ENCODE measurements around the gene YIPF2. TPM values are rescaled to one million over a fixed set of nuclear protein-coding genes. Genes with fewer than 3 reads are reported as not detected.

Gene YIPF2
- total and polyA plus RNA-seq, 12 donors: 13.7 to 36.7 (median 17.2) TPM

GRCh38 chr19:10888421-10888866 lies 40.0 kb downstream of the YIPF2 start:
- peak overlapping the region in 1 of 10 donors; percentile 18 for H3K27ac ChIP-seq
- 64 to 74% methylated on average over 13 of the region's 13 CpGs for WGBS, 2 donors
- H3K9me3 ChIP-seq: no peaks in the 10 kb centered on the region
- no peak for DNase-seq
- ATAC-seq: no peak
- H3K4me3 ChIP-seq: no peak overlapping the region
- TF ChIP-seq, protein P1, sequence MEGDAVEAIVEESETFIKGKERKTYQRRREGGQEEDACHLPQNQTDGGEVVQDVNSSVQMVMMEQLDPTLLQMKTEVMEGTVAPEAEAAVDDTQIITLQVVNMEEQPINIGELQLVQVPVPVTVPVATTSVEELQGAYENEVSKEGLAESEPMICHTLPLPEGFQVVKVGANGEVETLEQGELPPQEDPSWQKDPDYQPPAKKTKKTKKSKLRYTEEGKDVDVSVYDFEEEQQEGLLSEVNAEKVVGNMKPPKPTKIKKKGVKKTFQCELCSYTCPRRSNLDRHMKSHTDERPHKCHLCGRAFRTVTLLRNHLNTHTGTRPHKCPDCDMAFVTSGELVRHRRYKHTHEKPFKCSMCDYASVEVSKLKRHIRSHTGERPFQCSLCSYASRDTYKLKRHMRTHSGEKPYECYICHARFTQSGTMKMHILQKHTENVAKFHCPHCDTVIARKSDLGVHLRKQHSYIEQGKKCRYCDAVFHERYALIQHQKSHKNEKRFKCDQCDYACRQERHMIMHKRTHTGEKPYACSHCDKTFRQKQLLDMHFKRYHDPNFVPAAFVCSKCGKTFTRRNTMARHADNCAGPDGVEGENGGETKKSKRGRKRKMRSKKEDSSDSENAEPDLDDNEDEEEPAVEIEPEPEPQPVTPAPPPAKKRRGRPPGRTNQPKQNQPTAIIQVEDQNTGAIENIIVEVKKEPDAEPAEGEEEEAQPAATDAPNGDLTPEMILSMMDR (IDR thresholded peaks at IDR 0.05): no peak
- H3K27me3 ChIP-seq: no peaks in the 10 kb centered on the region
- peaks cover 9 to 48% (median 32%) of the 10 kb centered on the region in 9 donors for H3K4me1 ChIP-seq
- intact Hi-C loops (cut with DNase I): no loop called here
- no peaks in the 10 kb centered on the region for H3K36me3 ChIP-seq

- 77 to 88% methylated on average over 9 of the region's 9 CpGs for WGBS, 2 donors
- no peak for DNase-seq
- TF ChIP-seq, protein P1 (IDR thresholded peaks at IDR 0.05): no peak
- Histone ChIP-seq H3K4me1 (peaks cover 9 to 51% (median 35%) of the 10 kb centered on the region in 9 donors), H3K27me3 (no peaks in the 10 kb centered on the region), H3K27ac (peak overlapping the region in 1 of 10 donors; percentile 18), H3K9me3 (no peaks in the 10 kb centered on the region), H3K4me3 (no peak overlapping the region), H3K36me3 (no peaks in the 10 kb centered on the region)
- ATAC-seq: peak in 3 of 8 donors; percentile 5 to 49 (median 11)
- intact Hi-C loops (cut with DNase I): no loop called here
These were observed 40.6 kb downstream of the YIPF2 start for GRCh38 chr19:10887616-10888367.

DNA sequence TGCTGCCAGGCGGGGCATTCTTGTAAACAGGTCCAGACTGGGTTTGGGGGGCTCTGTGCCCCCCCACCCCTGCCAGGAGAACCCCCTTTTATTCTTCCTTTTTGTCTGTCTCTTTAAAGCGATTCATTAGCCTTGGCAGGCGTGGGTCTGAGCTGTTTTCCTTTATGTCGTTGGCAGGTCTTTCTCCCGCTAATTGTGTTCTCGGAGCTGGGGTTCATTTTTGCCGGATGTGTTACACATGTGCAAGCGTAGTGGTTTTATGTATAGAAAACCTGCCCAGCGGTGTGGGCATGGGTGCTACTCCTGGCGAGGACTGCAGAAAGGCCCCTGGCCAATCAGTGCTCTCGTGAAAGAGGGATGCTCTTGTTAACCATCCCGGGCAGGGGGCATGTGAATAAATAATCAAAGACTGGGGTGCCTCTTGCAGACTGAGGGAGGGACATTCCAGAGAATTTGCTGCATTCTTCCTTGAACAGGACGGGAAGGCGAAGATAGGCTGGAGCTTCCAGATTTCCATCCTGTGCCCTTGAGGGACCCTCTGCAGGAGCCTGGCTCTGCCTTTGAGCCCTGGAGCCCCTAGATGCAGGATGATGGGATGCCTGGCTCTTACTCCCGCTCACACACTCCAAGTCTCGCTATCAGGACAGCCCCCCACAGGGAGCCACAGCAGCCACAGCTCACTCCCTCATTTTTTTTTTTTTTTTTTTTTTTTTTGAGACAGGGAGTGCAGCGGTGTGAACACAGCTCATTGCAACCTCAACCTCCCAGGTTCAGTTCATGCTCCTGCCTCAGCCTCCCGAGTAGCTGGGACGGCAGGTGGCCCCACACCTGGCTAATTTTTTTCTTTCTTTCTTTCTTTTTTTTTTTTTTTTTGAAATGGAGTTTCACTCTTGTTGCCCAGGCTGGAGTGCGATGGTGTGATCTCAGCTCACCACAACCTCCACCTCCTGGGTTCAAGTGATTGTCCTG lies 43.0 kb downstream of the YIPF2 start:
- Histone ChIP-seq H3K4me3 (no peak overlapping the region), H3K4me1 (peaks cover 0 to 57% (median 34%) of the 10 kb centered on the region in 9 donors), H3K9me3 (no peaks in the 10 kb centered on the region), H3K36me3 (no peaks in the 10 kb centered on the region), H3K27ac (peak overlapping the region in 2 of 10 donors; percentile 2 to 4), H3K27me3 (no peaks in the 10 kb centered on the region)
- TF ChIP-seq, protein P1 (IDR thresholded peaks at IDR 0.05): no peak
- no peak for ATAC-seq
- 76 to 80% methylated on average over 20 of the region's 20 CpGs for WGBS, 2 donors
- intact Hi-C loops (cut with DNase I): no loop called here
- no peak for DNase-seq

DNA sequence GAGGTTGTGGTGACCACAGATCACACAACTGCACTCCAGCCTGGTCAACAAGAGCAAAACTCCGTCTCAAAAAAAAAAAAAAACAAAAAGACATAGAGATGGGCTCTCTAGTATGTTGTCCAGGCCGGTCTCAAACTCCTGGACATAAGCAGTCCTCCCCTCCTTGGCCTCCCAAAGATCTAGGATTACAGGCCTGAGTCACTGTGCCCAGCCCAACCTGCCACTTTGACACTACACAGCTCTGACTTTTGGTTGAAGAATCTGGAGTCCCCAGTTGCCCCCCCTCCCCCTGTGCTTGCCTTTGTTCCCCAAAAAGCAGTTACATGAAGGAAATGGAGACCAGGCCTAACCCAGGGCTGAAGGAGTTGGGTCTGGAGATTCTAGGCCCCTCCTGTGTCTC lies 44.2 kb downstream of the YIPF2 start:
- ATAC-seq (peak in 1 of 8 donors; percentile 24), DNase-seq (no peak)
- TF ChIP-seq, protein P1 (IDR thresholded peaks at IDR 0.05): no peak
- Histone ChIP-seq H3K27ac (peak overlapping the region in 1 of 10 donors; percentile 2), H3K4me1 (peaks cover 0 to 67% (median 43%) of the 10 kb centered on the region in 9 donors), H3K4me3 (no peak overlapping the region), H3K27me3 (no peaks in the 10 kb centered on the region), H3K36me3 (no peaks in the 10 kb centered on the region), H3K9me3 (no peaks in the 10 kb centered on the region)
- intact Hi-C loops (cut with DNase I): loop anchor here in 1 of 10 donors (5.0 kb wide), 1 partner anchor 43 kb away; the partner anchor contains the start of genes TIMM29 and YIPF2
- 67 to 75% methylated on average over 2 of the region's 2 CpGs for WGBS, 2 donors
